Esophagus (tissue), 2 donors: ENCODE results near the gene FES. TPM values are rescaled to one million over a fixed set of nuclear protein-coding genes. Genes with fewer than 3 reads are reported as not detected.
A peak's percentile ranks its signal among the peaks of the same experiment; 100 is the strongest.

ENCODE experiments used
- H3K27ac ChIP-seq, 2 donors: one replicate each; pipeline ENCODE4 v1.5.1; 2013; ENCODE audit warnings: low read depth in 2 of 2, mild to moderate bottlenecking in 2 of 2, inconsistent platforms in 1 of 2, low read length in 1 of 2, moderate library complexity in 1 of 2
- H3K27me3 ChIP-seq, 2 donors: one replicate each; pipeline ENCODE4 v1.6.1; 2013; ENCODE audit warnings: low read length in 2 of 2, control low read depth in 1 of 2, mild to moderate bottlenecking in 1 of 2; ENCODE audit not compliant: insufficient read depth in 2 of 2, control insufficient read depth in 1 of 2
- H3K36me3 ChIP-seq, 2 donors: one replicate each; pipeline ENCODE4 v1.6.1; 2013; ENCODE audit warnings: low read length in 1 of 2; ENCODE audit not compliant: control insufficient read depth in 2 of 2, insufficient read depth in 2 of 2
- H3K4me1 ChIP-seq, 2 donors: one replicate each; pipeline ENCODE4 v1.6.1; 2013; ENCODE audit warnings: low read length in 1 of 2; ENCODE audit not compliant: control insufficient read depth in 2 of 2, insufficient read depth in 2 of 2
- H3K4me3 ChIP-seq, 2 donors: one replicate each; pipeline ENCODE4 v1.5.1; 2013; ENCODE audit warnings: low read length in 2 of 2, mild to moderate bottlenecking in 2 of 2, low read depth in 1 of 2, moderate library complexity in 1 of 2
- H3K9me3 ChIP-seq, 2 donors: one replicate each; pipeline ENCODE4 v1.6.1; 2013; ENCODE audit warnings: mild to moderate bottlenecking in 2 of 2, low read depth in 1 of 2, low read length in 1 of 2, moderate library complexity in 1 of 2; ENCODE audit not compliant: control insufficient read depth in 2 of 2, insufficient read depth in 1 of 2
- WGBS, 2 donors: extraction: QIAGEN DNeasy Blood & Tissue Kit; methylation state at CpG; one replicate each; pipeline ENCODE4 v1.1.7; 2013; 5-methylcytosine and 5-hydroxymethylcytosine counted together
- polyA plus RNA-seq, 2 donors: library from polyadenylated mRNA; stranded (reverse); fragments of 200-250 nt; gene quantifications; one replicate each; pipeline ENCODE4 v1.2.3, GENCODE V29; 2013
- donor health status: healthy with polysubstance abuse.
- donor health status: Bipolar disorder and iron deficiency.

FES gene
- polyA plus RNA-seq, 2 donors, result 3.8 to 4.8 TPM

GRCh38 chr15:90860450-90860849 lies 23.9 kb upstream of the FES start:
- 66 to 69% methylated on average over 7 of the region's 7 CpGs for WGBS, 2 donors
- no peak overlapping the region for H3K4me3 ChIP-seq
- no peaks in the 10 kb centered on the region for H3K36me3 ChIP-seq
- H3K4me1 ChIP-seq, result peaks cover 0 to 4% of the 10 kb centered on the region in 2 donors
- no peaks in the 10 kb centered on the region for H3K9me3 ChIP-seq
- no peaks in the 10 kb centered on the region for H3K27me3 ChIP-seq
- no peak overlapping the region for H3K27ac ChIP-seq

- H3K4me3 ChIP-seq, result no peak overlapping the region
- no peak overlapping the region for H3K27ac ChIP-seq
- peaks cover 2 to 4% of the 10 kb centered on the region in 2 donors for H3K4me1 ChIP-seq
- WGBS, 2 donors, result 56 to 61% methylated on average over 14 of the region's 14 CpGs
- H3K36me3 ChIP-seq, result no peaks in the 10 kb centered on the region
- no peaks in the 10 kb centered on the region for H3K9me3 ChIP-seq
- H3K27me3 ChIP-seq, result no peaks in the 10 kb centered on the region
Observed at GRCh38 chr15:90860942-90861675, 23.2 kb upstream of the FES start.

- Histone ChIP-seq H3K4me1 (peaks cover 3 to 4% of the 10 kb centered on the region in 2 donors), H3K27ac (no peak overlapping the region)
Observed at GRCh38 chr15:90862487-90862886, 21.8 kb upstream of the FES start.

GRCh38 chr15:90862964-90863778 lies 21.1 kb upstream of the FES start:
- WGBS, 2 donors, result 55 to 64% methylated on average over 5 of the region's 5 CpGs
- no peaks in the 10 kb centered on the region for H3K27me3 ChIP-seq
- peak overlapping the region in 1 of 2 donors; percentile 40 for H3K27ac ChIP-seq
- no peak overlapping the region for H3K4me3 ChIP-seq
- H3K36me3 ChIP-seq, result no peaks in the 10 kb centered on the region
- H3K9me3 ChIP-seq, result no peaks in the 10 kb centered on the region
- H3K4me1 ChIP-seq, result peaks cover 3 to 7% of the 10 kb centered on the region in 2 donors

More at GRCh38 chr15:90862487-90862886, 21.8 kb upstream of the FES start:
- H3K36me3 ChIP-seq, result no peaks in the 10 kb centered on the region
- H3K9me3 ChIP-seq, result no peaks in the 10 kb centered on the region
- 92% methylated on average over 6 of the region's 6 CpGs for WGBS, 2 donors
- H3K4me3 ChIP-seq, result no peak overlapping the region
- no peaks in the 10 kb centered on the region for H3K27me3 ChIP-seq

GRCh38 chr15:90863987-90864386 lies 20.3 kb upstream of the FES start:
- Histone ChIP-seq H3K4me1 (peaks cover 3 to 11% of the 10 kb centered on the region in 2 donors), H3K4me3 (no peak overlapping the region), H3K9me3 (no peaks in the 10 kb centered on the region), H3K27ac (peak overlapping the region in 1 of 2 donors; percentile 40), H3K27me3 (no peaks in the 10 kb centered on the region), H3K36me3 (no peaks in the 10 kb centered on the region)
- WGBS, 2 donors, result 81 to 85% methylated on average over 4 of the region's 4 CpGs

GRCh38 chr15:90864507-90864906 lies 19.8 kb upstream of the FES start:
- H3K27ac ChIP-seq, result no peak overlapping the region
- 81 to 85% methylated on average over 10 of the region's 10 CpGs for WGBS, 2 donors
- no peaks in the 10 kb centered on the region for H3K36me3 ChIP-seq
- no peaks in the 10 kb centered on the region for H3K9me3 ChIP-seq
- no peak overlapping the region for H3K4me3 ChIP-seq
- no peaks in the 10 kb centered on the region for H3K27me3 ChIP-seq
- peaks cover 5 to 11% of the 10 kb centered on the region in 2 donors for H3K4me1 ChIP-seq

GRCh38 chr15:90865702-90866101 lies 18.6 kb upstream of the FES start:
- no peaks in the 10 kb centered on the region for H3K9me3 ChIP-seq
- no peaks in the 10 kb centered on the region for H3K36me3 ChIP-seq
- H3K4me1 ChIP-seq, result peaks cover 6 to 15% of the 10 kb centered on the region in 2 donors
- H3K4me3 ChIP-seq, result no peak overlapping the region
- H3K27ac ChIP-seq, result no peak overlapping the region
- no peaks in the 10 kb centered on the region for H3K27me3 ChIP-seq
- WGBS, 2 donors, result 86 to 88% methylated on average over 4 of the region's 4 CpGs

- 42 to 52% methylated on average over 16 of the region's 16 CpGs for WGBS, 2 donors
Observed at GRCh38 chr15:90866161-90866715, 18.1 kb upstream of the FES start.

GRCh38 chr15:90866800-90867199 lies 17.5 kb upstream of the FES start:
- no peaks in the 10 kb centered on the region for H3K36me3 ChIP-seq
- H3K9me3 ChIP-seq, result no peaks in the 10 kb centered on the region
- no peak overlapping the region for H3K27ac ChIP-seq
- H3K4me3 ChIP-seq, result no peak overlapping the region
- no peaks in the 10 kb centered on the region for H3K27me3 ChIP-seq
- 72 to 74% methylated on average over 3 of the region's 3 CpGs for WGBS, 2 donors
- peaks cover 6 to 15% of the 10 kb centered on the region in 2 donors for H3K4me1 ChIP-seq

More at GRCh38 chr15:90866161-90866715, 18.1 kb upstream of the FES start:
- H3K9me3 ChIP-seq, result no peaks in the 10 kb centered on the region
- H3K27me3 ChIP-seq, result no peaks in the 10 kb centered on the region
- no peak overlapping the region for H3K4me3 ChIP-seq
- H3K4me1 ChIP-seq, result peaks cover 6 to 15% of the 10 kb centered on the region in 2 donors
- no peak overlapping the region for H3K27ac ChIP-seq
- H3K36me3 ChIP-seq, result no peaks in the 10 kb centered on the region
